GM12865 (cell line): ENCODE results near the gene GNPTAB.

Source experiments
- DNase-seq: peaks from one replicate; pipeline ENCODE4 v3.0.0; 2010; ENCODE audit warnings: low read depth
- H3K4me3 ChIP-seq: 2 replicates; pipeline ENCODE4 v1.5.1; 2011; ENCODE audit warnings: mild to moderate bottlenecking, low read depth, low read length, control low read depth
- CTCF ChIP-seq: IDR thresholded peaks from 2 replicates; pipeline ENCODE4 v1.5.1; 2011; ENCODE audit warnings: low read length, control low read depth, low read depth, inconsistent platforms; ENCODE audit not compliant: insufficient read depth; ENCODE audit errors: missing control alignments

GNPTAB gene

DNA sequence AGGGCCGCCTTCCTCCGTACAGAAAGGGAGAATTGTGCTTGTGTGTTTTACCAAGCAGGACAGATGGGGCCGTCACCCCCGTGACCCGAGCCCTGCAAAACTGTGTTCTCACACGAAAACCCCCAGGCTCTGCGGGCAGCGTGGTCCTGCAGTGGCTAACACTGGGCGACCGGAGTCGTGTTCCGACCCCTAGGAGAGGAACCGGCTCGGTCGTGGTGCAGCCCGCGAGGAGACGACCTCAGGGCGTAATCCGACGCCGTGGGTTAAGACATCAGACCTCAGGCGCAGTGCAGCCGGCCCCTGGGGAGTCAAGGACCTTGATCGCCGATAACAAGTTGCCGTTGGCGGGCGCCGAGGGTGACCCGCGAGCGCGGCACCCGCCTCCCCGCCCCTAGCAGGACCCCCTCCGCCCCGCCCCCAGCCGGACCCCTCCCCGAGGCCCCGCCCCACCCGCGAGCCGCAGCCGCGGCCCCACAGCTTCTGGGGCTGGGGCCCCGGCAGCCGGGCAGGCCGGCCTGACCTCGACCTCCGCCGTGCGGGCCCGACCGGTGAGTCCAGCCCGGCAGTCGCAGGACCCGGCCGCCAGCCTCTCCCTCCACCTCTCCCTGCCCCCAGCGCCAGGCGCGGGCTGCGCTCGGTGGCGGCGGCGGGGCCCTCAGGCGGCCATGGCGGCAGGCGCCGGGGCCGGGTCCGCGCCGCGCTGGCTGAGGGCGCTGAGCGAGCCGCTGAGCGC, 133.4 kb downstream of the GNPTAB start, which contains the start of gene CHPT1:
TSS of gene CHPT1 (plus strand) at position 444 of the 733 bp plus-strand sequence. CDS start at position 666, 222 bp downstream.
- DNase-seq, result peak; percentile 76
- no peak for TF ChIP-seq CTCF
- H3K4me3 ChIP-seq, result peak within 1 kb of the TSS; percentile 64

DNA sequence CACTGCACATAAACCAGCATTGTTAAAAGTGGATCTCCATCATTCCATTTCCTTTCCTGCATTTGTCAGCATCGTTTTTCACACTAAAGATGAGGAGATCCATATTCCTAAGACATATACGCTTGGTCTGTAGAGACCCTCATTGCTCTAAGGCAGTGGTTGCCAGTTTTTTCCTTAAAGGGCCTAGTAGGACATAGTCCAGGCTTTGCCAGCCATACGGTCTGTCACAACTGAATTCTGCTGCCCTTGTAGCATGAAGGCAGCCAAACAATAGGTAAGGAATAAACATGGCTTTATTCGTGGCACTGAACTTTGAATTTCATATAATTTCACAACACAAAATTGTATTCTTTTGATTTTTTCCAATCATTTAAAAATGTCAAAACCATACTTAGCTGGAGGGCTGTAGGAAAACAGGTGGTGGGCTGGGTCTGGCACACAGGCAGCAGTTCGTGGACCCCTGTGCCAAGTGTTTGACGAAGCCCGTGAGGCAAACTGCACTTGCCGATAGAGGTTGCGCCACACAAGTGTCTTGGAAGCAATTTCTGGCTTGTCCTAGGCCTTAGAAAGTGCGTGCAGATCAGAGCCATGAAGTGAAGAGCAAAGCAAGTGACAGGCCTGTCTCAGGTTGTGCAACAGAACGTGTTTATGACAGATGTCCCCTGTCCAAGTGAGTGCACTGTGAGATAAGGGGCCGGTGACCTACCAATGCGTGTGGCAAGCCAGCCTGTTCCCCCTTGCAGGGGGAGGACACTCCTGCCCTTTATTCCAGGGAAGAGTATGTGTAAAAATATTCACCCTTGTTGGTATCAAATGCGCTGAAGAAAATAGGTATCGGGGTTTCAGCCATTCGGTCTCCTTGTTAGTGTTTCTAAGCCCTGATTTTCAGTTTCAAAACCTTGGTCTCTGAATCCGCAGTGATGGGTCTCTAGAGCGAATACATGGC, 134.2 kb downstream of the GNPTAB start:
- peak overlapping the region; percentile 64 for H3K4me3 ChIP-seq
- TF ChIP-seq CTCF, result no peak
- DNase-seq, result no peak

DNA sequence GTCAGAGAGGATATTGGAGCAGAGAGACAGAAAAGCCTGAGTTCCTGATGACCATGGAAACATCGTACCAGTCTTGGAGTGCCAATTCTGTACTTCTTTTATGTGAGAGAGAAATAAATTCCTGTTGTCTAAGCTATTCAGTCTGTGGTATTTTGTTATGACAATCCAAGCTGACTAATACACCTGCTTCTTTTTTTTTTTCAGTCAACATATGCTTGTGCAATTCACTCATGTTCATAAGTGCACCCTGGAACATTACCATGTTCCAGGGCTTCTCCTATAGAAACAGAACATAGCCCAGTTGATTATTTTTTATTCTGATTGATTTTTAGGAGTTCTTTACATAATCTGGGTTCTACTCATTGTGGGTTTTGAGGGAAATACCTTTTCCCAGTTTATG, 135.1 kb downstream of the GNPTAB start:
- TF ChIP-seq CTCF, result no peak
- no peak for DNase-seq

More for the DNA sequence above, 135.1 kb downstream of the GNPTAB start:
- no peak overlapping the region for H3K4me3 ChIP-seq
